HCT116 (cell line): ENCODE measurements around the gene S100PBP.

Source experiments
- CTCF ChIP-seq, 3 experiments: fragments of 200-600 bp in 1 of 3; sonication (generic) in 1 of 3; IDR thresholded peaks in 2 of 3; conservative IDR thresholded peaks in 1 of 3; 2 replicates each; pipeline ENCODE4 v1.5.1; 2012 to 2017; ENCODE audit warnings: low read depth in 2 of 3, low read length in 2 of 3, antibody characterized with exemption in 1 of 3, borderline replicate concordance in 1 of 3, control low read depth in 1 of 3, mild to moderate bottlenecking in 1 of 3, mixed read lengths in 1 of 3, mixed run types in 1 of 3, moderate library complexity in 1 of 3; ENCODE audit not compliant: insufficient read depth in 1 of 3
- EZH2 ChIP-seq: fragments of 200-600 bp; sonication (generic); IDR thresholded peaks from 2 replicates; pipeline ENCODE4 v1.6.1; 2017; ENCODE audit warnings: antibody characterized with exemption, mixed run types
- POLR2A ChIP-seq: IDR thresholded peaks from 2 replicates; pipeline ENCODE4 v1.7.0; 2011; ENCODE audit warnings: borderline replicate concordance; ENCODE audit not compliant: insufficient read depth, insufficient read length; ENCODE audit errors: extremely low read depth
- REST ChIP-seq: IDR thresholded peaks from 2 replicates; pipeline ENCODE4 v1.6.1; 2012; ENCODE audit warnings: low read depth

- TF ChIP-seq POLR2A, result no peak
- TF ChIP-seq CTCF (IDR thresholded peaks at IDR 0.05 in 2 of 3, conservative IDR thresholded peaks at IDR 0.05 in 1 of 3; ENCODE audit: borderline replicate concordance in 1 of 3, insufficient read depth in 1 of 3, low read depth in 2 of 3, low read length in 2 of 3), result no peak
- TF ChIP-seq EZH2, result no peak
- TF ChIP-seq REST, result no peak
Observed at GRCh38 chr1:32868085-32868484, 50.6 kb downstream of the S100PBP start.
